Measurements from ENCODE around the gene PCDHB4.
"Not testable (repeated sequence)": the region's sequence is repeated elsewhere in the genome, so short reads cannot be mapped to it uniquely, and the experiment has no call there.

PCDHB4 gene

GRCh38 chr5:141150224-141150992 is 28.8 kb downstream of the PCDHB4 start:
- DNase-seq = no peak

GRCh38 chr5:141150993-141151325 is 29.3 kb downstream of the PCDHB4 start:
- DNase-seq = no peak

- not testable (repeated sequence) for DNase-seq
Observed at GRCh38 chr5:141151632-141152031, 30.0 kb downstream of the PCDHB4 start.

GRCh38 chr5:141152096-141152495 is 30.5 kb downstream of the PCDHB4 start:
- not testable (repeated sequence) for DNase-seq

- no peak for DNase-seq
Observed at GRCh38 chr5:141155540-141156374, 34.1 kb downstream of the PCDHB4 start.

GRCh38 chr5:141157356-141157755 is 35.7 kb downstream of the PCDHB4 start:
- not testable (repeated sequence) for DNase-seq

GRCh38 chr5:141157901-141158300 is 36.3 kb downstream of the PCDHB4 start:
- not testable (repeated sequence) for DNase-seq

- peak in 1 of 5 experiments; percentile 3 for DNase-seq
Observed at GRCh38 chr5:141172381-141173204, 51.0 kb downstream of the PCDHB4 start, which contains the start of gene PCDHB7. TSS of gene PCDHB7 (plus strand) at chr5:141172644. CDS start at chr5:141172836, 192 bp downstream.

GRCh38 chr5:141174291-141175104 is 52.9 kb downstream of the PCDHB4 start:
- DNase-seq = not testable (repeated sequence)

Measured in T-helper 2 cell (primary cell).